Gastroesophageal sphincter (tissue), 4 donors: ENCODE measurements around the gene RADX. TPM values are rescaled to one million over a fixed set of nuclear protein-coding genes. Genes with fewer than 3 reads are reported as not detected.

Source experiments
- ATAC-seq: fragments of 150-250 bp; one replicate; pipeline ENCODE4 v1.9.1; 2016; ENCODE audit warnings: mild to moderate bottlenecking, moderate library complexity
- H3K27ac ChIP-seq, 4 donors: fragments of 200-600 bp; sonication (generic) in 3 of 4; 1 replicate in 3 of 4; 2 replicates in 1 of 4; pipeline ENCODE4 v1.5.1; 2016 to 2019
- H3K27me3 ChIP-seq: fragments of 200-600 bp; sonication (generic); one replicate; pipeline ENCODE4 v1.5.1; 2019
- H3K36me3 ChIP-seq, 2 donors: fragments of 200-600 bp; sonication (generic); one replicate each; pipeline ENCODE4 v1.5.1; 2019; ENCODE audit warnings: control low read depth in 1 of 2
- H3K4me1 ChIP-seq, 3 donors: fragments of 200-600 bp; sonication (generic); 1 replicate in 2 of 3; 2 replicates in 1 of 3; pipeline ENCODE4 v1.5.1; 2016 to 2019; ENCODE audit warnings: control low read depth in 2 of 3
- H3K4me3 ChIP-seq, 2 donors: fragments of 200-600 bp; sonication (generic); one replicate each; pipeline ENCODE4 v1.5.1; 2019; ENCODE audit warnings: mild to moderate bottlenecking in 1 of 2, moderate library complexity in 1 of 2
- H3K9me3 ChIP-seq, 3 donors: fragments of 200-600 bp; sonication (generic); one replicate each; pipeline ENCODE4 v1.5.1; 2017 to 2019; ENCODE audit warnings: control low read depth in 2 of 3
- CTCF ChIP-seq, 4 experiments: fragments of 200-600 bp in 2 of 4; fragments of 450-650 bp in 2 of 4; sonication (generic) in 1 of 4; IDR thresholded peaks; one replicate each; pipeline ENCODE4 v1.5.1; 2017 to 2019; ENCODE audit warnings: antibody characterized with exemption in 4 of 4, mild to moderate bottlenecking in 2 of 4, moderate library complexity in 2 of 4
- EP300 ChIP-seq: sonication (generic); formaldehyde crosslinking; IDR thresholded peaks from one replicate; pipeline ENCODE4 v1.6.1; 2017; ENCODE audit warnings: antibody characterized with exemption, mild to moderate bottlenecking
- POLR2A ChIP-seq, 2 donors: fragments of 450-650 bp; IDR thresholded peaks; one replicate each; pipeline ENCODE4 v1.6.1; 2017; ENCODE audit warnings: antibody characterized with exemption in 2 of 2, mild to moderate bottlenecking in 2 of 2, moderate library complexity in 1 of 2
- POLR2AphosphoS5 ChIP-seq: sonication (generic); formaldehyde crosslinking; IDR thresholded peaks from one replicate; pipeline ENCODE4 v1.6.1; 2017; ENCODE audit warnings: antibody characterized with exemption
- WGBS, 2 donors: methylation state at CpG; one replicate each; pipeline ENCODE4 v1.1.5; 2018; ENCODE audit warnings: low coverage in 1 of 2; 5-methylcytosine and 5-hydroxymethylcytosine counted together
- total RNA-seq, 4 donors: library from RNA; depleted of rRNA; stranded (reverse); fragments of >200 nt; gene quantifications; one replicate each; pipeline ENCODE4 v1.1.0, GENCODE V29; 2016

Gene RADX
- total RNA-seq, 4 donors from 2014 or later = 0.62 to 2.4 (median 0.86) TPM

GRCh38 chrX:106716004-106716403, 104.2 kb downstream of the RADX start:
- no peak overlapping the region for H3K4me3 ChIP-seq
- H3K9me3 ChIP-seq = no peaks in the 10 kb centered on the region
- ATAC-seq = no peak
- no peak overlapping the region for H3K27ac ChIP-seq
- no peaks in the 10 kb centered on the region for H3K4me1 ChIP-seq
- no peaks in the 10 kb centered on the region for H3K36me3 ChIP-seq
- H3K27me3 ChIP-seq = no peaks in the 10 kb centered on the region
- WGBS, 2 donors = 40% methylated on average over 1 of the region's 1 CpG; no CpG with 5 or more reads in 1 of the 2 donors
- TF ChIP-seq POLR2AphosphoS5 (no peak), EP300 (no peak), POLR2A (IDR thresholded peaks at IDR 0.05) (no peak), CTCF (IDR thresholded peaks at IDR 0.05) (no peak)

GRCh38 chrX:106716463-106716862, 104.7 kb downstream of the RADX start:
- H3K9me3 ChIP-seq = no peaks in the 10 kb centered on the region

GRCh38 chrX:106718709-106719108, 106.9 kb downstream of the RADX start:
- Histone ChIP-seq H3K36me3 (no peaks in the 10 kb centered on the region), H3K9me3 (no peaks in the 10 kb centered on the region), H3K4me1 (no peaks in the 10 kb centered on the region), H3K27me3 (no peaks in the 10 kb centered on the region), H3K27ac (no peak overlapping the region), H3K4me3 (no peak overlapping the region)
- no peak for TF ChIP-seq POLR2AphosphoS5
- TF ChIP-seq EP300 = no peak
- TF ChIP-seq POLR2A (IDR thresholded peaks at IDR 0.05) = no peak
- TF ChIP-seq CTCF (IDR thresholded peaks at IDR 0.05) = no peak
- ATAC-seq = no peak
- 61 to 72% methylated on average over 2 to 4 of the region's 4 CpGs for WGBS, 2 donors

More at GRCh38 chrX:106716463-106716862, 104.7 kb downstream of the RADX start:
- Histone ChIP-seq H3K4me3 (no peak overlapping the region), H3K27ac (no peak overlapping the region), H3K36me3 (no peaks in the 10 kb centered on the region), H3K4me1 (no peaks in the 10 kb centered on the region), H3K27me3 (no peaks in the 10 kb centered on the region)
- TF ChIP-seq EP300 (no peak), POLR2AphosphoS5 (no peak), POLR2A (IDR thresholded peaks at IDR 0.05) (no peak), CTCF (IDR thresholded peaks at IDR 0.05) (no peak)
- WGBS, 2 donors = 20 to 50% methylated on average over 1 of the region's 1 CpG
- ATAC-seq = no peak

GRCh38 chrX:106725931-106726330, 114.2 kb downstream of the RADX start:
- peaks cover 0 to 12% (median 0%) of the 10 kb centered on the region in 3 donors for H3K4me1 ChIP-seq
- no peak for ATAC-seq
- no peak overlapping the region for H3K27ac ChIP-seq
- TF ChIP-seq EP300 (no peak), CTCF (IDR thresholded peaks at IDR 0.05) (no peak), POLR2AphosphoS5 (no peak), POLR2A (IDR thresholded peaks at IDR 0.05) (no peak)
- H3K4me3 ChIP-seq = peak overlapping the region; percentile 19 to 49
- H3K36me3 ChIP-seq = no peaks in the 10 kb centered on the region
- WGBS, 2 donors = 29% methylated on average over 8 of the region's 8 CpGs; no CpG with 5 or more reads in 1 of the 2 donors
- H3K27me3 ChIP-seq = peaks cover 13% of the 10 kb centered on the region
- H3K9me3 ChIP-seq = no peaks in the 10 kb centered on the region

- 3 to 33% methylated on average over 8 of the region's 79 CpGs for WGBS, 2 donors
- no peak within 1 kb of the TSS for H3K27ac ChIP-seq
- H3K27me3 ChIP-seq = peaks cover 13% of the 10 kb centered on the region
- H3K36me3 ChIP-seq = no peaks in the 10 kb centered on the region
- TF ChIP-seq POLR2A (IDR thresholded peaks at IDR 0.05) = no peak
- TF ChIP-seq POLR2AphosphoS5 = no peak
- TF ChIP-seq EP300 = no peak
- no peak for TF ChIP-seq CTCF (IDR thresholded peaks at IDR 0.05)
- peak; percentile 48 for ATAC-seq
- H3K9me3 ChIP-seq = no peaks in the 10 kb centered on the region
- peak within 1 kb of the TSS; percentile 19 to 49 for H3K4me3 ChIP-seq
- peaks cover 0 to 12% (median 0%) of the 10 kb centered on the region in 3 donors for H3K4me1 ChIP-seq
Observed at GRCh38 chrX:106726485-106727437, 115.0 kb downstream of the RADX start, which contains the start of gene RNF128. TSS of gene RNF128 (plus strand) at chrX:106726701. CDS start at chrX:106726914, 213 bp downstream.
